ENCODE data around the gene KLHL40.

KLHL40 gene

DNA sequence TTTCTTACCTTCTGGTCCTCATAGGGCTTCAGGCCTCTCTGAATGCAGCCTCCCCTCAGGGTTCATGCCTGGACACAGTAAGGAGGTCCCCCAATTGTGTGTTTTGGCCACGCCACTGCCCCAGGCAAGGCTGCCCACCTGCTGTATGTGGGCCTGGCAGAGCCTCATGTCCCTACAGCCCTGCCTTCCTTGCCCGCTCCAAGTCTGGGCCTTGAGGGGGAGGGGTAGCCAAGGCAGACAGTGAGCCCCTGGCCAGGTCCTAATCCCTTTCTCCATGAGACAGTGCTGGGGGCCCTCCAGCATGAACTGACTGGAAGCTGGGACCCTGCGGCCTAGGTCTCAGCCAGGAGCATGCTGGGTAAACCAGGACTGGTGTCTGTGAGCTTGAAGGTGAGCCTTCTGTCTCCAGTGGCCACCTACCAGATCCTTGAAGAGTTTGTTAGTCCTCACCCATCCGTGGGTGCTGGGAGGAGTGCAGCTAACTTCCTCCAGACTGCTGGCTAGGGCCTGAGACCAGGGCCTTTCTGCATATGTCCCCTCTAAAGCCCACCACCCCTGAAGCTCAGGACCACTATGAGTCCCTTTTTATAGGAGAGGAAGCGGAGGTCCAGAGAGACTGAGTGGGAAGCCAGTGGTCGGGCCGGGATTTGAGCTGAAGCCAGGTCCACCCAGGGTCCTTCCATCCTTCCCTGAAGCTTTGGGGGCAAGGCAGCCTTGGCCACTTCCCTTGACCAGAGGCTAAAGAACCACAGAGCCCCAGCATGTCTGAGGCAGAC lies 23.1 kb upstream of the KLHL40 start:
- DNase-seq (ENCODE audit: low read depth): no peak
- no peak overlapping the region for H3K4me3 ChIP-seq (ENCODE audit: low read depth, low read length)
- TF ChIP-seq, protein P1, sequence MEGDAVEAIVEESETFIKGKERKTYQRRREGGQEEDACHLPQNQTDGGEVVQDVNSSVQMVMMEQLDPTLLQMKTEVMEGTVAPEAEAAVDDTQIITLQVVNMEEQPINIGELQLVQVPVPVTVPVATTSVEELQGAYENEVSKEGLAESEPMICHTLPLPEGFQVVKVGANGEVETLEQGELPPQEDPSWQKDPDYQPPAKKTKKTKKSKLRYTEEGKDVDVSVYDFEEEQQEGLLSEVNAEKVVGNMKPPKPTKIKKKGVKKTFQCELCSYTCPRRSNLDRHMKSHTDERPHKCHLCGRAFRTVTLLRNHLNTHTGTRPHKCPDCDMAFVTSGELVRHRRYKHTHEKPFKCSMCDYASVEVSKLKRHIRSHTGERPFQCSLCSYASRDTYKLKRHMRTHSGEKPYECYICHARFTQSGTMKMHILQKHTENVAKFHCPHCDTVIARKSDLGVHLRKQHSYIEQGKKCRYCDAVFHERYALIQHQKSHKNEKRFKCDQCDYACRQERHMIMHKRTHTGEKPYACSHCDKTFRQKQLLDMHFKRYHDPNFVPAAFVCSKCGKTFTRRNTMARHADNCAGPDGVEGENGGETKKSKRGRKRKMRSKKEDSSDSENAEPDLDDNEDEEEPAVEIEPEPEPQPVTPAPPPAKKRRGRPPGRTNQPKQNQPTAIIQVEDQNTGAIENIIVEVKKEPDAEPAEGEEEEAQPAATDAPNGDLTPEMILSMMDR (IDR thresholded peaks at IDR 0.05; ENCODE audit: low read depth, low read length): no peak
- TF ChIP-seq POLR2A (IDR thresholded peaks at IDR 0.05; ENCODE audit: extremely low read depth, insufficient read length): no peak
- TF ChIP-seq MYC (IDR thresholded peaks at IDR 0.05; ENCODE audit: low read depth, low read length): no peak
- TF ChIP-seq, protein P2, sequence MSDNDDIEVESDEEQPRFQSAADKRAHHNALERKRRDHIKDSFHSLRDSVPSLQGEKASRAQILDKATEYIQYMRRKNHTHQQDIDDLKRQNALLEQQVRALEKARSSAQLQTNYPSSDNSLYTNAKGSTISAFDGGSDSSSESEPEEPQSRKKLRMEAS (IDR thresholded peaks at IDR 0.05; ENCODE audit: low read depth, low read length): no peak

DNA sequence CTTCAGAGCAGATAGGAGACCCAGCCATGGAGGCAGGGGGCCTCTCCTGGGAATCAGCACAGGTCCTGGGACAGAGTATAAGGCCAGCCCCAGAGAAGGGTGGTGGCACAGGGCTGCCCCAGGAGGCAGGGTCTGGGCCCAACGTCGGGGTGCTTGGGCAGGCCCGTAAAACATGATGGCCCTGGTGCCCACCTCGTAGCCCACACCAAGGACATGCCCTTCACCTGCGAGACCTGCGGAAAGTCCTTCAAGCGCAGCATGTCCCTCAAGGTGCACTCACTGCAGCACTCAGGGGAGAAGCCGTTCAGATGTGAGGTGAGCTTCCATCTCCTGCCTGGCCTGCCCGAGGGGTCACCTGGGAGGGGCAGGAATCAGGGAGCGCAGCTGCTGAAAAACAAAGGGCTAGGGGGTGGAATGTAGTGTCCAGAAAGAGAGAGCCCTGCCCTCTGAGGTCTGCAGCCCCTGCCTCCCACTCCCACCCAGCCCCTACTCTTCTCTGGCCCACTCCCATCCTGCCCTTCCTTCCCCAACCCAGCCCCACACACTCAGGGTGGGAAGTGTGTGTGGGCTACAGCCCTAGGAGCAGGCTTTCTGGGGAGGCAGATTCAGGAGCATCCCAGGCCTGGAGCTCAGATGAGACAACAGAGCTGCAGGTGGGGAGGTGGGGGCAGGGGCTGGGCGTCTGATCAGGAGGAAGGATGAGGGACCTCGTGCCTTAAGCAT lies 22.4 kb upstream of the KLHL40 start:
- H3K4me3 ChIP-seq (ENCODE audit: low read depth, low read length): no peak overlapping the region
- DNase-seq (ENCODE audit: low read depth): no peak
- TF ChIP-seq, protein P2 (IDR thresholded peaks at IDR 0.05; ENCODE audit: low read depth, low read length): no peak
- TF ChIP-seq POLR2A (IDR thresholded peaks at IDR 0.05; ENCODE audit: extremely low read depth, insufficient read length) (no peak), MYC (IDR thresholded peaks at IDR 0.05; ENCODE audit: low read depth, low read length) (no peak)
- TF ChIP-seq, protein P1 (IDR thresholded peaks at IDR 0.05; ENCODE audit: low read depth, low read length): no peak

DNA sequence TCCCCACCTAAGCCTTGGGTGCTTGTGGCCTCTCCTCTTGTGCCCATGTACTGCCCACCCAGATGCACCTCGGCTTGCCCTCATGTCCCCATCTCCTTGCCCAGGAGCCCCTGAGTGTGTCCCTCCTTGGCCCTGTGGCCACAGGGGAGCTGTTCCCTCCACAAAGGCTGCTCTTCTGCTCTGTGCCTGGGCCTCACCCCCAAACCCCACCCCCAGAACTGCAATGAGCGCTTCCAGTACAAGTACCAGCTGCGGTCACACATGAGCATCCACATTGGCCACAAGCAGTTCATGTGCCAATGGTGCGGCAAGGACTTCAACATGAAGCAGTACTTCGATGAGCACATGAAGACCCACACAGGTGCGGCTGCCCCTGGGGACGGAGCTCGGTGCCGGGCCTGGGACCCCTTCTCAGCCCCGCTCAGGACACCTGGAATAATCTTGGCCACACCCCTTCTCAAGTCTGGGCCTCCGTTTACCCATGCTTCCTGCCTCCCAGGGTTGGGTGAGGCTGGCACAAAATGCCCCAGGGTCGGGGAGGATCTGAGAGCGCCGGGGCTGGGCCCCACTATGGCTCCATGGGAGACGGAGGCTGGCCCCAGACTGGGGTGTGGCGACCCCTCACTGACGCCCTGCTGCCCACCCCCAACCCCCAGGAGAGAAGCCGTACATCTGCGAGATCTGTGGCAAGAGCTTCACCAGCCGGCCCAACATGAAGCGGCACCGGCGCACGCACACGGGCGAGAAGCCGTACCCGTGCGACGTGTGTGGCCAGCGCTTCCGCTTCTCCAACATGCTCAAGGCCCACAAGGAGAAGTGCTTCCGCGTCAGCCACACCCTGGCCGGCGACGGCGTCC lies 21.5 kb upstream of the KLHL40 start:
- no peak for DNase-seq (ENCODE audit: low read depth)
- TF ChIP-seq MYC (IDR thresholded peaks at IDR 0.05; ENCODE audit: low read depth, low read length): no peak
- TF ChIP-seq POLR2A (IDR thresholded peaks at IDR 0.05; ENCODE audit: extremely low read depth, insufficient read length): no peak
- TF ChIP-seq, protein P1 (IDR thresholded peaks at IDR 0.05; ENCODE audit: low read depth, low read length): no peak
- TF ChIP-seq, protein P2 (IDR thresholded peaks at IDR 0.05; ENCODE audit: low read depth, low read length): no peak
- no peak overlapping the region for H3K4me3 ChIP-seq (ENCODE audit: low read depth, low read length)

DNA sequence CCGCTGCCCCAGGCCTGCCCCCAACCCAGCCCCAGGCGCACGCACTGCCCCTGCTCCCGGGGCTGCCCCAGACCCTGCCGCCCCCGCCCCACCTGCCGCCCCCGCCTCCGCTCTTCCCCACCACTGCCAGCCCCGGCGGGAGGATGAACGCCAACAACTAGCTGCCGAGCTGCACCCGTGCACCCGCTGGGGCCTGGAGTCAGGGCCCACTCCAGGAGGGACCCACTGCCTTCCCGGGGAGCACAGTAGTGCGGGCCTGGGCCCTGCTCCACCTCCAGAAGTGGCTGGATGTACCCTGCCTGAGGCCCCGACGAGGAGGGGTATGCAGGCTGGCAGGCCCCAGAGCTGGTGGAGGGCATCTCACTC lies 20.9 kb upstream of the KLHL40 start:
- TF ChIP-seq, protein P2 (IDR thresholded peaks at IDR 0.05; ENCODE audit: low read depth, low read length): no peak
- TF ChIP-seq, protein P1 (IDR thresholded peaks at IDR 0.05; ENCODE audit: low read depth, low read length): no peak
- TF ChIP-seq POLR2A (IDR thresholded peaks at IDR 0.05; ENCODE audit: extremely low read depth, insufficient read length) (no peak), MYC (IDR thresholded peaks at IDR 0.05; ENCODE audit: low read depth, low read length) (no peak)
- no peak overlapping the region for H3K4me3 ChIP-seq (ENCODE audit: low read depth, low read length)
- DNase-seq (ENCODE audit: low read depth): no peak

DNA sequence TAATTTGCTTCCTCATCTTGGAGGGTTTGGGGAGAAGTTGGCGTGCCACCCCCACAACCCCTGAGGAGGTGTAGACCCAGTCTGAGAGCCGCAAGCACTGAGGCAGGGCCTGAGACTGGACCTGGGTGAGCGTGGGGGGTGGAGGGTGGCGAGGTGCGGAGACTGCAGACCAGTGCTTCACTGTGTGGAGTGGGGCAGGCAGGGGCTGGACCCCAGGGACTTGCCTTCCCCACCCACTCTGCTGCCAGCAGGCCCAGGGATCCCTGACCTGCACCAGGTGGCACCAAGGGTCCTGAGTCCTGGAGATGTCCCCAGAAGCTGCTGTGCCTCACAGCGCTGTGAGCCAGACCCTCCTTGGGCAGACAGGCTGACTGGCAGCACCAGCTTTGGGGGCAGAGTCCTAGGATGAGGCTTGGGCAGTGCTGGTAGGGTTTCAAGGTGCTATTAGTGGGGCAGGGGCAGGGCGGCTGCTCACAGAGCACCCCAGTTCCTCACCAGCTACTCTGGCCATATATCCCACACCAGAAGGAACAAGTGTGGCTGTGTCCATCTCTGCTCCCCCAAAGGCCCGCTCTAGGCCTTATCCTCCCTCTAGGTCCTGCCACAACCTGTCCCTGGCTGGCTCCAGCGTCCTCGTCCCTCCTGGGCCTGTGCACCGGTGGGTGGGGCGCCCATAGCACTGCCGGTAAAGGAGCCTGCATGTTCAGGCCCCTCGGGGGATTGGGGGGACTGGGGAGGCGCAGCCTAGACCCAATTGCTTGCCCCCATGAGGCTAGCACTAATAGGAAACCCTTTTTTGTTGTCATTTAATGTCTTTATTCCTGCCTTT lies 20.1 kb upstream of the KLHL40 start:
- TF ChIP-seq, protein P1 (IDR thresholded peaks at IDR 0.05; ENCODE audit: low read depth, low read length): no peak
- TF ChIP-seq, protein P2 (IDR thresholded peaks at IDR 0.05; ENCODE audit: low read depth, low read length): no peak
- TF ChIP-seq MYC (IDR thresholded peaks at IDR 0.05; ENCODE audit: low read depth, low read length) (no peak), POLR2A (IDR thresholded peaks at IDR 0.05; ENCODE audit: extremely low read depth, insufficient read length) (no peak)
- no peak overlapping the region for H3K4me3 ChIP-seq (ENCODE audit: low read depth, low read length)
- DNase-seq (ENCODE audit: low read depth): no peak

Measured in NB4 (cell line).